Stomach (tissue), 9 donors: Measurements from ENCODE around the gene ERG28. TPM values are rescaled to one million over a fixed set of nuclear protein-coding genes. Genes with fewer than 3 reads are reported as not detected.

Source experiments
- DNase-seq, 2 donors: peaks; one replicate each; pipeline versions ENCODE4 v3.0.0 to v3.0.0-alpha.2; 2013 to 2019
- H3K27ac ChIP-seq, 5 donors: fragments of 200-600 bp in 4 of 5; sonication (generic) in 4 of 5; one replicate each; pipeline ENCODE4 v1.5.1; 2013 to 2019; ENCODE audit warnings: mild to moderate bottlenecking in 1 of 5, moderate library complexity in 1 of 5
- H3K27me3 ChIP-seq, 3 donors: fragments of 200-600 bp; sonication (generic); one replicate each; pipeline ENCODE4 v1.5.1; 2017 to 2019; ENCODE audit warnings: mixed run types in 1 of 3
- H3K36me3 ChIP-seq, 4 donors: fragments of 200-600 bp; sonication (generic); 1 replicate in 3 of 4; 2 replicates in 1 of 4; pipeline ENCODE4 v1.5.1; 2016 to 2019
- H3K4me1 ChIP-seq, 4 donors: fragments of 200-600 bp; sonication (generic); one replicate each; pipeline ENCODE4 v1.5.1; 2016 to 2019
- H3K4me3 ChIP-seq, 4 donors: fragments of 200-600 bp; sonication (generic) in 3 of 4; one replicate each; pipeline ENCODE4 v1.5.1; 2016 to 2019; ENCODE audit warnings: mild to moderate bottlenecking in 1 of 4
- H3K9me3 ChIP-seq, 4 donors: fragments of 200-600 bp; sonication (generic); one replicate each; pipeline ENCODE4 v1.5.1; 2016 to 2019
- EP300 ChIP-seq: sonication (generic); formaldehyde crosslinking; IDR thresholded peaks from one replicate; pipeline ENCODE4 v1.6.1; 2017; ENCODE audit warnings: antibody characterized with exemption
- POLR2A ChIP-seq, 4 donors: fragments of 450-650 bp; IDR thresholded peaks; one replicate each; pipeline ENCODE4 v1.6.1; 2016; ENCODE audit warnings: antibody characterized with exemption in 4 of 4, control low read depth in 2 of 4, mild to moderate bottlenecking in 1 of 4, moderate library complexity in 1 of 4
- POLR2AphosphoS5 ChIP-seq, 3 donors: sonication (generic); formaldehyde crosslinking; IDR thresholded peaks; one replicate each; pipeline ENCODE4 v1.6.1; 2016; ENCODE audit warnings: antibody characterized with exemption in 3 of 3
- WGBS, 5 donors: extraction: QIAGEN DNeasy Blood & Tissue Kit in 3 of 5; methylation state at CpG; one replicate each; pipeline versions ENCODE4 v1.1.5 to v1.1.7; 2013 to 2018; 5-methylcytosine and 5-hydroxymethylcytosine counted together
- intact Hi-C: fragments of 100-400 bp; cut with DNase I; formaldehyde crosslinking; loops from one replicate; pipeline ENCODE4 v1.15.1; 2023; ENCODE audit warnings: low total_unique reads
- polyA plus RNA-seq, 3 donors: library from polyadenylated mRNA; stranded (reverse); fragments of 200-250 nt; gene quantifications; one replicate each; pipeline ENCODE4 v1.2.3, GENCODE V29; 2013
- total RNA-seq, 5 donors: library from RNA; depleted of rRNA; stranded (reverse); fragments of >200 nt; gene quantifications; one replicate each; pipeline versions ENCODE4 v1.1.0 to v1.2.3, GENCODE V29; 2014 to 2016
- TF ChIP-seq, protein P1 (sequence below), 7 experiments: fragments of 450-650 bp in 4 of 7; fragments of 200-600 bp in 3 of 7; sonication (generic) in 3 of 7; IDR thresholded peaks; one replicate each; pipeline ENCODE4 v1.5.1; 2016 to 2019; ENCODE audit warnings: antibody characterized with exemption in 7 of 7, control low read depth in 2 of 7, mild to moderate bottlenecking in 1 of 7
- donor health status: healthy with polysubstance abuse.
- donor health status: Bipolar disorder and iron deficiency.
- donor health status: healthy.

ERG28 gene
- total and polyA plus RNA-seq, 8 donors, result 3.3 to 24.3 (median 10.3) TPM; not detected in 2

- Histone ChIP-seq H3K27ac (no peak overlapping the region), H3K36me3 (peaks cover 28 to 79% (median 75%) of the 10 kb centered on the region in 4 donors), H3K4me1 (peaks cover 0 to 7% (median 3%) of the 10 kb centered on the region in 4 donors), H3K27me3 (no peaks in the 10 kb centered on the region), H3K4me3 (no peak overlapping the region), H3K9me3 (no peaks in the 10 kb centered on the region)
- no peak for DNase-seq
- WGBS, 5 donors, result 91 to 96% (median 95%) methylated on average over 1 of the region's 1 CpG
- intact Hi-C loops, result loop anchor here (5.0 kb wide), 1 partner anchor 76 kb away; the partner anchor contains the start of gene FLVCR2
- TF ChIP-seq POLR2A (IDR thresholded peaks at IDR 0.05) (no peak), POLR2AphosphoS5 (IDR thresholded peaks at IDR 0.05) (no peak), EP300 (no peak)
- TF ChIP-seq, protein P1, sequence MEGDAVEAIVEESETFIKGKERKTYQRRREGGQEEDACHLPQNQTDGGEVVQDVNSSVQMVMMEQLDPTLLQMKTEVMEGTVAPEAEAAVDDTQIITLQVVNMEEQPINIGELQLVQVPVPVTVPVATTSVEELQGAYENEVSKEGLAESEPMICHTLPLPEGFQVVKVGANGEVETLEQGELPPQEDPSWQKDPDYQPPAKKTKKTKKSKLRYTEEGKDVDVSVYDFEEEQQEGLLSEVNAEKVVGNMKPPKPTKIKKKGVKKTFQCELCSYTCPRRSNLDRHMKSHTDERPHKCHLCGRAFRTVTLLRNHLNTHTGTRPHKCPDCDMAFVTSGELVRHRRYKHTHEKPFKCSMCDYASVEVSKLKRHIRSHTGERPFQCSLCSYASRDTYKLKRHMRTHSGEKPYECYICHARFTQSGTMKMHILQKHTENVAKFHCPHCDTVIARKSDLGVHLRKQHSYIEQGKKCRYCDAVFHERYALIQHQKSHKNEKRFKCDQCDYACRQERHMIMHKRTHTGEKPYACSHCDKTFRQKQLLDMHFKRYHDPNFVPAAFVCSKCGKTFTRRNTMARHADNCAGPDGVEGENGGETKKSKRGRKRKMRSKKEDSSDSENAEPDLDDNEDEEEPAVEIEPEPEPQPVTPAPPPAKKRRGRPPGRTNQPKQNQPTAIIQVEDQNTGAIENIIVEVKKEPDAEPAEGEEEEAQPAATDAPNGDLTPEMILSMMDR (IDR thresholded peaks at IDR 0.05), result no peak
Observed at GRCh38 chr14:75653563-75653962, 7.1 kb downstream of the ERG28 start.

DNA sequence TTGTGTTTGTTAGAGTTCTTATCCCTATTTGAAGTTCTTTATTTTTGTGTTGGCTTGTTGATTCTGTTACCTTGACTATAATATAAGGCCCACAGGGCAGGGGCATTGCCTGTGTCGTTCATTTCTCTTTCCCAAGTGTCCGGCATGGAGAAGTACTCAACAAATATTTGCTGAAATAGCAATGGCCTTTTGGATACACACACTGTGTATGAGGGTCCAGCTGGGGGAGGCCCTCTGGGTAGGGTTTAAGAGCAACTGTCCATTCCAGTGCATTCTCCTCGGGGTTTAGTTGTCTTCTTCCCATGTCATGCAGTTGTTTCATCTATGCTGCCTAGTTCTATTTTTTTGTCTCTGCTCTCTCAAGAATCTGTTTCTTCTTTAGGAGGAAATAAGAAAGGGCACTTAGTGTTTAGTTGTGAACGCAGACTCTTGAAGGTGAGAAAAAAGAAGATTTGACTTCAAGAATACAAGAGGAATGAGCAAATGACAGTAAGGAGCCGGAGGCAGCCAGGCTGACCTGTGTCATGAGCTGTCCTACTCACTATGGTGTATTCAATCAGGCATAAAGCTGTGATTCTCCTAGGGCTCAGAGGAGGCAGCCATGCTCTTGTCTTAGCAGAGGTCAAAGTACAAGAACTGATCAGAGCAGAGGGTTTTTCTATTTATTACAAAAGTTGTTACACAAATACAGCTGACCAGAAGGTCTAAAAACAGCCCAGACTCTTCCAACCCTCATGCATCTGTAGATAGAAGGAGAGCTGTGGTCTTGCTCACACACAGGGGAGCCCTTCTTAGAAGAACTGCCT, 10.2 kb downstream of the ERG28 start:
- H3K27ac ChIP-seq, result no peak overlapping the region
- 95 to 97% (median 96%) methylated on average over 5 of the region's 5 CpGs for WGBS, 5 donors

DNA sequence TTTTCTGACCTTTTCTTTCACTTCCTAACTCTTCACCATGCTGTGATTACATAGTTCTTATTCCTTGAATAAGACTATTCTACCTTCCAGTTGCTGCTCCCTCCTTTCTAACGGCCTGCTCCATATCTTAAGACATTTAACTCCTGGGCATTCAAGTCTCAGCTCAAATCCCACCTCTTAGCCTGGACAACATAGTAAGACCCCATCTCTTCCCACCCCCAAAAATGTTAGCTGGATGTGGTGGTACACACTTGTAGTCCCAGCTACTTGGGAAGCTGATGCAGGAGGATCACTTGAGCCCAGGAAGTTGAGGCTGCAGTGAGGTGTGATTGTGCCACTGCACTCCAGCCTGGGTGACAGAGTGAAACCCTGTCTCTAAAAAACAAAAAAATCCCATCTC, 10.9 kb downstream of the ERG28 start:
- Histone ChIP-seq H3K4me3 (no peak overlapping the region), H3K4me1 (peaks cover 0 to 23% (median 8%) of the 10 kb centered on the region in 4 donors), H3K27me3 (no peaks in the 10 kb centered on the region), H3K9me3 (no peaks in the 10 kb centered on the region), H3K27ac (no peak overlapping the region), H3K36me3 (peaks cover 24 to 70% (median 55%) of the 10 kb centered on the region in 4 donors)
- WGBS, 5 donors, result 93 to 100% (median 94%) methylated on average over 1 of the region's 1 CpG
- intact Hi-C loops, result loop anchor here (5.0 kb wide), 1 partner anchor 72 kb away; the partner anchor contains the start of gene FLVCR2
- TF ChIP-seq POLR2AphosphoS5 (IDR thresholded peaks at IDR 0.05), result no peak
- TF ChIP-seq POLR2A (IDR thresholded peaks at IDR 0.05), result no peak
- TF ChIP-seq, protein P1 (IDR thresholded peaks at IDR 0.05), result no peak
- no peak for TF ChIP-seq EP300
- DNase-seq, result no peak

More for the DNA sequence above, 10.2 kb downstream of the ERG28 start:
- TF ChIP-seq EP300 (no peak), POLR2A (IDR thresholded peaks at IDR 0.05) (no peak)
- H3K36me3 ChIP-seq, result peaks cover 24 to 77% (median 62%) of the 10 kb centered on the region in 4 donors
- no peak for DNase-seq
- H3K27me3 ChIP-seq, result no peaks in the 10 kb centered on the region
- intact Hi-C loops, result loop anchor here (5.0 kb wide), 1 partner anchor 73 kb away; the partner anchor contains the start of gene FLVCR2
- no peak overlapping the region for H3K4me3 ChIP-seq
- peaks cover 0 to 21% (median 8%) of the 10 kb centered on the region in 4 donors for H3K4me1 ChIP-seq
- no peaks in the 10 kb centered on the region for H3K9me3 ChIP-seq

DNA sequence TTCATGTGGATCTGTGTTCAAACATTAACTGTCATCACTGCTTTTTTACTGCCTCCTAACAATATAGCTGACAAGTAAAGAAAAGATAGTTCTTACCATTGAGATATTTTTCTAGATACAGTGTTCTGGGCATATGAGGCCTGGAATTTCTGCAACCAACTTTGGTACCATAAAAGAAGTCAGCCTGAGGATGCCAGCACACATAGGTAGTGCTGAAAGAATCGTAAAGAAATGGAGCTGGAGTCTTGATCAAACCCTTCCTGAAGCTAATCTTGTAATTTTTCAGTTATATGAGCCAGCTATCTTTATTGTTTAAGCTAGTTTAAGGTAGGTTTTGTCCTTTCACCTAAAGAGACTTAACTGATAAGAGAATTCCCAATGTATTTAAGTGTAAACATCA, 11.3 kb downstream of the ERG28 start:
- intact Hi-C loops, result no loop called here
- no peak for TF ChIP-seq POLR2A (IDR thresholded peaks at IDR 0.05)
- TF ChIP-seq EP300, result no peak
- TF ChIP-seq, protein P1 (IDR thresholded peaks at IDR 0.05), result no peak
- no peak for TF ChIP-seq POLR2AphosphoS5 (IDR thresholded peaks at IDR 0.05)
- WGBS, 5 donors, result 91 to 100% (median 93%) methylated on average over 1 of the region's 1 CpG

More for the DNA sequence above, 11.3 kb downstream of the ERG28 start:
- Histone ChIP-seq H3K4me3 (no peak overlapping the region), H3K27ac (no peak overlapping the region), H3K9me3 (no peaks in the 10 kb centered on the region), H3K4me1 (peaks cover 0 to 27% (median 12%) of the 10 kb centered on the region in 4 donors), H3K27me3 (no peaks in the 10 kb centered on the region), H3K36me3 (peaks cover 24 to 66% (median 51%) of the 10 kb centered on the region in 4 donors)
- DNase-seq, result no peak
